GM21723 (cell line): ENCODE data around the gene ZNF880.
A peak's percentile ranks its signal among the peaks of the same experiment; 100 is the strongest.
"Not testable (repeated sequence)": the region's sequence is repeated elsewhere in the genome, so short reads cannot be mapped to it uniquely, and the experiment has no call there.

Experiments
- ATAC-seq: cut with Tn5 transposase; IDR thresholded peaks from one replicate; pipeline ENCODE4 v1.9.1; 2021; ENCODE audit warnings: mild to moderate bottlenecking, moderate library complexity; ENCODE audit not compliant: unreplicated experiment

ZNF880 gene

GRCh38 chr19:52369559-52370340, at the start of gene ZNF880:
ZNF880 (plus strand) TSS chr19:52369923; CDS start chr19:52369966, 43 bp downstream.
- ATAC-seq: peak; percentile 72

GRCh38 chr19:52322429-52322828, 47.3 kb upstream of the ZNF880 start:
- ATAC-seq: no peak

GRCh38 chr19:52331757-52332156, 38.0 kb upstream of the ZNF880 start:
- no peak for ATAC-seq

- no peak for ATAC-seq
Observed at GRCh38 chr19:52335768-52336116, 34.0 kb upstream of the ZNF880 start.

DNA sequence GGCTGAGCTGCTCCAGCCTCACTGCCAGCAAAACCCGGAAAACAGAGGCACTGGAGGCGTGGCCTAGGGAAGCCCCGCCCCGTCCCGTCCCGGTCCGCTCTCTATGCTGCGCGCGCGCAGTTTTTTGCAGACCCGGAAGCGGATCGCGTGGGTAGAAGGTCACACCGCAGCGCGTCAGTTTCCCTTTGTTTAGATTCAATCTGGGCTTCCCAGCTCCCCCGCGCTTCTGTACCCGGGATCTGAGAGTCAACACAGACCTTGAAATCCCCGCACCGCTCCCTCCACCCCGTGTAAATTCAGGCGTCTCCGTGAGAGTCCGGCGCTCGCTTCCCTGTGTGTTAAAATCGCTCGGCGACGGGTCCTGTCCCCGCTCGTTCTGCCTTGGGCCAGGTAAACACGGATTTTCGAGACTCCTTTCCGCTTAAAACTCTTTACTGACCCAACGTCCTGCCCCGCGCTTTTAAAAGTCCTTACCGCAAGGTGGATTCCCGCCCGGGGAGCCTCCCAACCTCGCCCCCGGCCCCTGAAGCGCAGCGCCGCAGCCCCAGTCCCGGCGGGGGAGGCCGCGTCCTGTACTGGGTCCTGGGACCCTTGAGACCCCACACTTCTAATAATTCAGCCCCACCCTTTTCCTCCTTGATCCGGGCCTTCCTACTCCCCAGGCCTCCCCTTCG, 33.5 kb upstream of the ZNF880 start, which contains the start of gene ZNF610:
Gene ZNF610 (plus strand): TSS at position 127 of the 674 bp plus-strand sequence. CDS start 12,930 bp downstream, outside the sequence.
- ATAC-seq: no peak

GRCh38 chr19:52336791-52337381, 32.8 kb upstream of the ZNF880 start:
- no peak for ATAC-seq

- ATAC-seq: not testable (repeated sequence)
Observed at GRCh38 chr19:52339022-52339421, 30.7 kb upstream of the ZNF880 start.

GRCh38 chr19:52343548-52343947, 26.2 kb upstream of the ZNF880 start:
- ATAC-seq: no peak

GRCh38 chr19:52345162-52345561, 24.6 kb upstream of the ZNF880 start:
- no peak for ATAC-seq

DNA sequence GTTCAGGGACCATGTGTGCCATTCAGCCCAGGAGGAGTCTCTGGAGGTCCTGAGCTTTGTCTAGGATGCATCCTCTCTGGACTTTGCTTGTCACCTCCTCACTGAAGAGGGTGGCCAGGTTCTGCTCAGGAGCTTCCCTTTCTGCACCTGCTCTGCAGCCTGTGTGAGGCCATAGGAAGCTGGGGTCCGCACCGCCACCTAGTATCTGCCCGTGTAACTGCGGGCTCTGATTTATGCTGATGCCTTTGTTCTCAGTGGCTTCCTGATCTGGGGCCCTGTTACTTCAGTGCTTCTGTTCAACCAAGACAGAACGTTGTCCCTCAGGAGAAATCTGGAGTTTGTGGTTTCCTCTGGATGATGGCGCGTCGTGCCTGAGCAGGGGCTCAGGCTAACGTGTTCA, 18.2 kb upstream of the ZNF880 start:
- ATAC-seq: no peak

- no peak for ATAC-seq
Observed at GRCh38 chr19:52366414-52366824, 3.3 kb upstream of the ZNF880 start.

GRCh38 chr19:52370341-52370710, 603 bp downstream of the ZNF880 start:
- ATAC-seq: no peak

DNA sequence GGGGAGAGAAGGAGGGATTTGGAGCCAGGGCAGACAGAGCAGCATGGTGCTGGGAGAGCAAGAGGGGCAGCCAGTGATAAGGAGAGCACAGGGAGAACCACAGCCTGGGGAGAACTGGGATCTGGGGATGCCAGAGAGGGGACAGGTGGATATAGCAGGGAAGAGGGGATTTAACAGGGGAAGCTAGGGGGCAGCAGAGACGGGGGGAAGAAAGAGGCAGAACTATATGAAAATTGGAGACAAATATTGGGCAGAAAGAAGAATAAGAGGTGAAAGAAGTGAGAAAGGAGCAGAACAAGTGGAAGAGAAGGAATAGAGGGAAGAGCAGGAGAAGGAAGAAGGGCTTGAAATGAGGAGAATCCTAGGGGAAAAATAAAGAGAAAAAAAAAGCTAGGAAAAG, 21.4 kb downstream of the ZNF880 start:
- no peak for ATAC-seq

- peak; percentile 84 for ATAC-seq
Observed at GRCh38 chr19:52397310-52398080, 27.8 kb downstream of the ZNF880 start, which contains the start of gene ZNF528. ZNF528 (plus strand) TSS chr19:52397849; CDS start chr19:52402014, 4,165 bp downstream.

DNA sequence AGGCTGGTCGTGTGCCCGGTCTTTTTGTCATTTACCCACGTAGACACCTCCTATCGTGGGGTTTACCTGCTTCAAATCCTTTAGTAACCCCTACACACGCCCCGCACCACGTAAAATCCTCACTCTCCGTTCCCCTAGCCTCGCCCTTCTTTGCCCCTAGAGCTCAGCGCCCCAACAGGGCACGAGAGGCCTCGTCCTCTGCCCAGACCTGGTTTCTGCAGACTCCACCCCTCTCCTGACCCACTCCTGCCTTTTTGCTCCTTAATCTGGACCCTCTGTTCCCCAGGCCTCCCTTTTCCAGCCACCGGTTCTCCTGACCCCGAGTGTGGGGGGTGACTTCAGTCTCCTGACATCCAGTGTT, 28.3 kb downstream of the ZNF880 start:
- ATAC-seq: no peak

DNA sequence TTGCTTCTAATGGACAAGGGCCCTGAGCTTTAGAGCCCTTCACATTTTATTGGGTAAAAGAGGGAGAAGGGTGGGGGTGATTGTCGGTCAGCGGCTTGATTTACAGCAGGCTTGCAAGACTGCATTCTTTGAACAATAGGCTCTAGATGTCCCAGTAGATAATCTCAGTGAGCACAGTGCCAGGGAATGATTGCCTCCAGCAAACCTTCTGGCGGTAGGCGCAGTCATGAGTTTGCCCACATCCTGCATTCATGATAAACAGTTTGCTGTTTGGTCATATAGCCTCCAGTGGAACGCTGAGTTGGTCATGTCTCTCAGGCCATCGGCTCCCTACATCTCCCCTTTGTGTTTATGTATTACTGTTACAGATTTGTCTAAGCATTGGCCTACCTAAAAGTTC, 40.6 kb downstream of the ZNF880 start:
- ATAC-seq: no peak

- ATAC-seq: no peak
Observed at GRCh38 chr19:52415711-52416110, 46.0 kb downstream of the ZNF880 start.

GRCh38 chr19:52428937-52429336, 59.2 kb downstream of the ZNF880 start, which contains the start of gene ZNF534:
ZNF534 (plus strand) TSS chr19:52429148; CDS start chr19:52431475, 2,327 bp downstream.
- ATAC-seq: no peak
